Coronary artery (tissue), 2 donors: ENCODE data around the gene PRRC1.

ENCODE experiments used
- DNase-seq: peaks from one replicate; pipeline ENCODE4 v3.0.0-alpha.2; 2017; ENCODE audit warnings: low spot score
- H3K27ac ChIP-seq, 2 donors: fragments of 200-600 bp; sonication (generic); one replicate each; pipeline ENCODE4 v1.5.1; 2016 to 2019
- H3K4me3 ChIP-seq: fragments of 200-600 bp; sonication (generic); 2 replicates; pipeline ENCODE4 v1.5.1; 2016; ENCODE audit warnings: mild to moderate bottlenecking, moderate library complexity
- CTCF ChIP-seq: fragments of 200-600 bp; sonication (generic); IDR thresholded peaks from one replicate; pipeline ENCODE4 v1.5.1; 2019; ENCODE audit warnings: antibody characterized with exemption

PRRC1 gene

DNA sequence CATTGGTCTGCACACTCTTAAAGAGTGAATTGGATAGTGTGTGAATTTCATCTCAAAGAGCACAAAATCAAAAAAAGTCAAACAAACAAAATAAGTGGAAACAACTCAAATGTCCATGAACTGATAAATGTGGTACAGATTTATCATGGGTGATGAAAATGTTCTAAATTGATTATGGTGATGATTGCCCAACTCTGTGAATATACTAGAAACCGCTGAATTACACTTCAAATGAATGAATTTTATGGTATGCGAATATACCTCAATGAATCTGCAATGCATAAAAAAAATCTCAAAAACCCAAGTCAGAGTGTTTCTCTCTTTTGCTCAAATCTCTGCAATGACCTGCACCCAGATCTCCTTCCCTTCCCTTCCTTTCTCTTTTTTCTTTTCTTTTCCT, 64.0 kb downstream of the PRRC1 start:
- no peak for TF ChIP-seq CTCF
- no peak overlapping the region for H3K4me3 ChIP-seq
- no peak overlapping the region for H3K27ac ChIP-seq
- DNase-seq = no peak

DNA sequence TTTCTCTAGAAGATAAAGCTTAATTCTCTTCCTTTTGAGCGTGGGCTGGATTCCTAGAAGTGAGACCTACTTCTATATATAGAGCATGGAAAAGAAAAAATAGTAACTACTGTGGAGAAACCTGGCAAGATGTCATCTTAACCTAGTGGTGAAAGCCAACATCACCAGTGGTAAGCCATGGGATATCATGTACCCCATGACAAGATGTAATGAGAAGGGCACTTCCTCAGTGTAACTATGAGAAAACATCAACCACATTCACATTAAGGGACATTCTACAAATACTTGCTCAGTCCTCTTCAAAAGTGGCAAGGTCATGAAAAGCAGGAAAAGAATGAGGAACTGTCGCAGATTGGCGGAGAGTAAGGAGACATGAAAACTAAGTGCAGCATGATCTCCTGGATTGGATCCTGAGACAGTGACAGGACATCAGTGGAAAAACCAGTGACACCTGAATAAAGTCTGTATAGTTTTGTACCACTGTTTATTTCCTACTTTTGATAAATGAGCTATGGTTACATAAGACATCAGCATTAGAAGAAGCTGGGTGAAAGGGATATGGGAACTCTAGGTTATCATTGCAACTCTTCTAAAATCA, 65.4 kb downstream of the PRRC1 start:
- Histone ChIP-seq H3K27ac (no peak overlapping the region), H3K4me3 (no peak overlapping the region)
- TF ChIP-seq CTCF = no peak
- no peak for DNase-seq

- no peak overlapping the region for H3K4me3 ChIP-seq
- no peak for DNase-seq
- TF ChIP-seq CTCF = no peak
- H3K27ac ChIP-seq = no peak overlapping the region
Observed at GRCh38 chr5:127583866-127584265, 66.4 kb downstream of the PRRC1 start.

- TF ChIP-seq CTCF = no peak
- no peak for DNase-seq
- H3K4me3 ChIP-seq = no peak overlapping the region
- H3K27ac ChIP-seq = no peak overlapping the region
Observed at GRCh38 chr5:127585661-127586060, 68.2 kb downstream of the PRRC1 start.

GRCh38 chr5:127586066-127586770, 68.8 kb downstream of the PRRC1 start:
- TF ChIP-seq CTCF = no peak
- Histone ChIP-seq H3K4me3 (no peak overlapping the region), H3K27ac (no peak overlapping the region)
- DNase-seq = no peak

DNA sequence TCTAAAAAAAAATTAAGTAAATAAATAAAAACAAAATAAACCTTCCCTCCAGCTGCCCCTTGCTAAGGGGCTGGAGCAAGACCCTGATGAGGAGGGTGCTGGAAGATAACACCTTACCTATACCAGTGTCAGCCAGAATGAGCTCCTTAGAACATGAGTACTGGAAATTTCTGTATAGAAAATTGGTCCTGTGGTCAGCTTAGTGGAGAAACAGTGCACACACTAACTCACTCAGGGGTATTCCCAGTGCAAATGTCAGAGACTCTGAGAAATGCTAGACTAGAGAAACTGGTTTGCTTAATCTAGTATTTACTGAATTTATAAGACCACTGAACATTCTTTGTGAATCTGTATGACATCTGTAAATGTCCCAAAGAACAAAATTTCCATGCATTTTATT, 69.4 kb downstream of the PRRC1 start:
- no peak overlapping the region for H3K4me3 ChIP-seq
- no peak for DNase-seq
- no peak for TF ChIP-seq CTCF
- H3K27ac ChIP-seq = no peak overlapping the region
